Activated B cell treated with CpG ODN at 0.5 μM for 24 hours (primary cell): ENCODE results near the gene UST. TPM values are rescaled to one million over a fixed set of nuclear protein-coding genes. Genes with fewer than 3 reads are reported as not detected.

Experiments used
- ATAC-seq: fragments of 200-7000 bp; cut with Tn5 transposase; one replicate; pipeline ENCODE4 v1.10.0; 2021; ENCODE audit warnings: low read depth, mild to moderate bottlenecking, moderate library complexity
- CTCF ChIA-PET: fragments of 350-600 bp; sonication (Branson Sonifier 250); formaldehyde crosslinking; loops from one replicate; lab custom pipeline; 2021; ENCODE audit warnings: antibody characterized with exemption; lab: Charles Lee
- POLR2A ChIA-PET: fragments of 350-600 bp; sonication (Branson Sonifier 250); formaldehyde crosslinking; loops from one replicate; lab custom pipeline; 2021; ENCODE audit warnings: antibody characterized with exemption; lab: Charles Lee
- DNase-seq: peaks from one replicate; pipeline ENCODE4 v3.0.0; 2022
- H3K27ac Mint-ChIP-seq: one replicate; pipeline ENCODE4 v1.8.0; 2020; ENCODE audit warnings: mixed read lengths
- H3K27me3 Mint-ChIP-seq: one replicate; pipeline ENCODE4 v1.8.0; 2021; ENCODE audit warnings: mixed read lengths
- H3K36me3 Mint-ChIP-seq: one replicate; pipeline ENCODE4 v1.8.0; 2021; ENCODE audit warnings: low read depth, mixed read lengths
- H3K4me1 Mint-ChIP-seq: one replicate; pipeline ENCODE4 v1.8.0; 2021; ENCODE audit warnings: mixed read lengths
- H3K4me3 Mint-ChIP-seq: one replicate; pipeline ENCODE4 v1.8.0; 2020; ENCODE audit warnings: mild to moderate bottlenecking, mixed read lengths
- H3K9me3 Mint-ChIP-seq: one replicate; pipeline ENCODE4 v1.8.0; 2020; ENCODE audit warnings: mixed read lengths
- CTCF ChIP-seq: fragments of 200-600 bp; IDR thresholded peaks from one replicate; pipeline ENCODE4 v1.8.0; 2022; ENCODE audit warnings: antibody characterized with exemption, mild to moderate bottlenecking
- intact Hi-C: fragments of 100-400 bp; cut with micrococcal nuclease; formaldehyde crosslinking; loops from one replicate; pipeline ENCODE4 v1.15.1; 2024
- total RNA-seq: library from RNA; stranded (reverse); gene quantifications from 2 replicates; pipeline ENCODE4 v1.2.3, GENCODE V29; 2022

UST gene
- total RNA-seq, 1 donor from 2014 or later: 18.1 TPM

GRCh38 chr6:148998704-148999103 is 251.9 kb downstream of the UST start:
- TF ChIP-seq CTCF: no peak
- intact Hi-C loops: no loop called here
- ATAC-seq: no peak
- CTCF ChIA-PET: no interaction called here
- Mint-ChIP-seq H3K9me3 (peaks cover 5% of the 10 kb centered on the region), H3K36me3 (peaks cover 5% of the 10 kb centered on the region), H3K4me1 (peaks cover 43% of the 10 kb centered on the region), H3K4me3 (no peak overlapping the region), H3K27ac (no peak overlapping the region), H3K27me3 (no peaks in the 10 kb centered on the region)
- no peak for DNase-seq
- POLR2A ChIA-PET: no interaction called here

GRCh38 chr6:148999501-148999900 is 252.7 kb downstream of the UST start:
- ChIA-PET POLR2A (no interaction called here), CTCF (no interaction called here)
- H3K36me3 Mint-ChIP-seq: peaks cover 10% of the 10 kb centered on the region
- no peak overlapping the region for H3K27ac Mint-ChIP-seq
- TF ChIP-seq CTCF: no peak
- peaks cover 43% of the 10 kb centered on the region for H3K4me1 Mint-ChIP-seq
- ATAC-seq (no peak), DNase-seq (no peak)
- H3K27me3 Mint-ChIP-seq: no peaks in the 10 kb centered on the region
- intact Hi-C loops: no loop called here
- no peak overlapping the region for H3K4me3 Mint-ChIP-seq
- H3K9me3 Mint-ChIP-seq: peaks cover 4% of the 10 kb centered on the region

- intact Hi-C loops: no loop called here
Observed at GRCh38 chr6:148999929-149000468, 253.2 kb downstream of the UST start.

GRCh38 chr6:149001422-149001821 is 254.6 kb downstream of the UST start:
- H3K4me1 Mint-ChIP-seq: peaks cover 31% of the 10 kb centered on the region
- ATAC-seq (no peak), DNase-seq (no peak)
- H3K4me3 Mint-ChIP-seq: no peak overlapping the region
- H3K27me3 Mint-ChIP-seq: no peaks in the 10 kb centered on the region
- H3K27ac Mint-ChIP-seq: no peak overlapping the region
- intact Hi-C loops: no loop called here
- no peak for TF ChIP-seq CTCF
- CTCF ChIA-PET: no interaction called here
- H3K9me3 Mint-ChIP-seq: peaks cover 7% of the 10 kb centered on the region
- POLR2A ChIA-PET: no interaction called here
- H3K36me3 Mint-ChIP-seq: peaks cover 22% of the 10 kb centered on the region

More at GRCh38 chr6:148999929-149000468, 253.2 kb downstream of the UST start:
- TF ChIP-seq CTCF: no peak
- H3K9me3 Mint-ChIP-seq: peaks cover 4% of the 10 kb centered on the region
- ChIA-PET CTCF (no interaction called here), POLR2A (no interaction called here)
- ATAC-seq (peak; percentile 47), DNase-seq (no peak)
- H3K4me1 Mint-ChIP-seq: peaks cover 43% of the 10 kb centered on the region
- H3K4me3 Mint-ChIP-seq: no peak overlapping the region
- H3K36me3 Mint-ChIP-seq: peaks cover 11% of the 10 kb centered on the region
- no peaks in the 10 kb centered on the region for H3K27me3 Mint-ChIP-seq
- H3K27ac Mint-ChIP-seq: peak overlapping the region; percentile 4

GRCh38 chr6:149003560-149003959 is 256.7 kb downstream of the UST start:
- ATAC-seq (no peak), DNase-seq (no peak)
- intact Hi-C loops: no loop called here
- CTCF ChIA-PET: no interaction called here
- no peak for TF ChIP-seq CTCF
- Mint-ChIP-seq H3K9me3 (peaks cover 7% of the 10 kb centered on the region), H3K27me3 (no peaks in the 10 kb centered on the region), H3K4me3 (no peak overlapping the region), H3K36me3 (peaks cover 30% of the 10 kb centered on the region), H3K4me1 (peaks cover 15% of the 10 kb centered on the region), H3K27ac (no peak overlapping the region)
- POLR2A ChIA-PET: no interaction called here
